Activated naive CD4-positive, alpha-beta T cell treated with anti-CD3 and anti-CD28 coated beads, Interleukin-2, amount 50 U/mL, for 72 hours (primary cell): ENCODE data around the gene CCDC14. TPM values are rescaled to one million over a fixed set of nuclear protein-coding genes. Genes with fewer than 3 reads are reported as not detected.

Experiments
- ATAC-seq, 2 donors: fragments of 150-1000 bp; cut with Tn5 transposase; 2 replicates each; pipeline ENCODE4 v1.10.0; 2021; ENCODE audit warnings: mild to moderate bottlenecking in 2 of 2, moderate library complexity in 2 of 2
- DNase-seq, 2 donors: peaks; one replicate each; pipeline ENCODE4 v3.0.0; 2021 to 2022; ENCODE audit warnings: low spot score in 2 of 2
- H3K27ac Mint-ChIP-seq, 2 donors: one replicate each; pipeline ENCODE4 v1.8.0; 2022; ENCODE audit warnings: mild to moderate bottlenecking in 2 of 2, mixed read lengths in 2 of 2
- H3K36me3 Mint-ChIP-seq, 2 donors: one replicate each; pipeline ENCODE4 v1.8.0; 2022; ENCODE audit warnings: mixed read lengths in 2 of 2
- H3K9me3 Mint-ChIP-seq, 2 donors: one replicate each; pipeline ENCODE4 v1.8.0; 2022; ENCODE audit warnings: mixed read lengths in 2 of 2
- total RNA-seq, 2 donors: library from RNA; stranded (reverse); gene quantifications; one replicate each; pipeline ENCODE4 v1.2.3, GENCODE V29; 2022

CCDC14 gene
- total RNA-seq, 2 donors from 2014 or later = 53.5 to 93.0 TPM

DNA sequence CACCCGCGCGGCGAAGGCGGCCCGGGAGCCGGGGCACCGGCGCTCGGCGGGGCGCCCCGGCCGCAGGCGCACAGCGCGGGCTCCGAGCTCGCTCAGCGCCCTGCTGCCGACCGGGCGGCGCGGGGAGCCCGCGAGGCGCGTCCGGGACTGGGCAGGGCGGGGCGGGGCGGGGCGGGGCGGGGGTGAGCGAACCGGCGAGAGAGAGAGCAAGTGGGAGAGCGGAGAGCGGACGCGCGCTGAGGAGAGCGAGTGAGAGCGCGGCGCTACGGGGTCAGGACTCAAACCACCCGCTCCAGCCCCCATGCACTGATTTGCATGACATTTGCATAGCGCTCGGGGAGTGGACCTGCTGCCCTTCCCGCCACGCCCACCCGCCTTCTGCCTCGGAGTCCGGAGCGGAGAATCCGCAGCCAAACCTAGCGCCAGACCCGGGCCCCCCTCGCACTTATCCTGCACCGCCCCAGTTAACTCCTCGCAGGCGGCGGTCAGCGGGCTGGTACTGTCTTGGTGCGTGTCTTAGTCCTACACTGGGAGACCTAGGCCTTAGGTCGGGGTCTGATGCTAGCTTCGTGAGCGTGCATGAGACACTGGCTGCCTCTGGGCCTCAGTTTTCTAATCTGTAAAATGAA lies 76.7 kb downstream of the CCDC14 start, which contains the start of gene MYLK:
MYLK (minus strand) TSS at position 130 of the 629 bp plus-strand sequence. CDS start 90,491 bp downstream, outside the sequence.
- Mint-ChIP-seq H3K27ac (no peak within 1 kb of the TSS), H3K36me3 (peaks cover 4 to 6% of the 10 kb centered on the region in 2 donors), H3K9me3 (no peaks in the 10 kb centered on the region)
- ATAC-seq (peak; percentile 90 to 97), DNase-seq (peak in 1 of 2 donors; percentile 41)

GRCh38 chr3:123883701-123884202 lies 77.3 kb downstream of the CCDC14 start:
- ATAC-seq (no peak), DNase-seq (no peak)
- Mint-ChIP-seq H3K27ac (no peak overlapping the region), H3K36me3 (peaks cover 0 to 6% of the 10 kb centered on the region in 2 donors), H3K9me3 (no peaks in the 10 kb centered on the region)

DNA sequence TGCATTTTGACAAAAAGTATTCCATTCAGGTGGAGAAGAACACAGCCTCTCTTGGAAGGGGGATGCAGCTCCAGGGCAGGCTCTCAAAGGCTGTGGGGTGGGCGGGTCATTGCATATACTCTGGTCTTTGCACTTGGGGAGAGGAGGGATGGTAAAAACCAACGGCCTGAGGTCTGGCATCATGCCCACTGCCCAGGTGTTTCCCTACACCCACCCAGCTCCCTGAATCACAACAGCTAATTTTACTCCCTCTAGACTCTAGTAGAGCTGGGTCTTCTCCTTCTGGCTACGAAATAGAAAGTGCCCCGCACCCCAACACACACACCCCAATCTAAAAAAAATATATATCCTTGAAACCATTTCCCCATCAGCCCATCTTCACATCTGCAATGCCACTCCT lies 77.9 kb downstream of the CCDC14 start:
- ATAC-seq = no peak
- DNase-seq = no peak
- H3K9me3 Mint-ChIP-seq = no peaks in the 10 kb centered on the region
- no peak overlapping the region for H3K27ac Mint-ChIP-seq
- H3K36me3 Mint-ChIP-seq = peaks cover 0 to 6% of the 10 kb centered on the region in 2 donors

- H3K27ac Mint-ChIP-seq = no peak overlapping the region
- DNase-seq = no peak
- ATAC-seq = no peak
- peaks cover 0 to 6% of the 10 kb centered on the region in 2 donors for H3K36me3 Mint-ChIP-seq
- H3K9me3 Mint-ChIP-seq = no peaks in the 10 kb centered on the region
These were observed 79.3 kb downstream of the CCDC14 start for GRCh38 chr3:123881771-123882170.

DNA sequence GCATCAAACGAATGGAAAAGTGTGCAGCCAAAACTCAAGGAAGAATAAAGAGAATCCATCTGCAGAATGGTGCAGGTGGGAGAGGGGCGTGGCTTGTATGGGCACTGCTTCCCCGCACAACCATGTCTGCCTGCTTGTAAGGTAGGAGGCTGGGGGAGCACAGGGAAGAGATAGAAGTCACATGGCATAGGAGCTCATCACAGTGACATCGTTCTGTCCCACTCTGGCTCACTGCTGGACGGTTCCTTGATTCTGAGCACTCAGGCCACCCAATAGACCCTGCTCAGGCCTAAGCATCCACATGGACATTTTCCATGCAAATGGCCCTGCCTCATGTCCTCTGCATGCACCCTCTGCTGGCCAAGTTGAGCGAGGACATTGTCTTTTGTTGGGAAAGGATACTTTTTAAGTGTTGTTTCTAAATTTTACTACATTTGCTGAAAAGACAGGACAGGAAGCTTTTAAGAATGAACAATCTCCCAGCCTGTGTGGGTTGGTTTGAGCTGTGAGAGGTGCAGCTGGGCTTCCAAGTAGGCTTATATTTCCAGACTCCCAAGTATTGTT lies 79.9 kb downstream of the CCDC14 start:
- ATAC-seq (no peak), DNase-seq (no peak)
- H3K36me3 Mint-ChIP-seq = peaks cover 0 to 6% of the 10 kb centered on the region in 2 donors
- H3K27ac Mint-ChIP-seq = no peak overlapping the region
- no peaks in the 10 kb centered on the region for H3K9me3 Mint-ChIP-seq

DNA sequence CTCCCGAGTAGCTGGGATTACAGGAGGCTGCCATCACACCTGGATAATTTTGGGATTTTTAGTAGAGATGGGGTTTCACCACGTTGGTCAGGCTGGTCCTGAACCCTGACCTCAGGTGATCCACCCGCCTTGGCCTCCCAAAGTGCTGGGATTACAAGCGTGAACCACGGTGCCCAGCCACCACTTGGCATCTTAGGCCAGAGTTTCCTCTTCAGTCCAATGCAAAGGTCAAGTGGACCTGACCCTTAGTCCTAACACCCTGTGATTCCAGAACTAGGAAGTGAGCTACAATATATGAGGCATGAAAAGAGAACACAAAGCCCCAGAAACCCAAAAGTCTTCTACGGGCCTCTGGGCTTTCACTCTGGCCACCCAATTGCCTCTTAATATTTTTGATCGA lies 82.2 kb downstream of the CCDC14 start:
- ATAC-seq (no peak), DNase-seq (no peak)
- Mint-ChIP-seq H3K27ac (no peak overlapping the region), H3K9me3 (no peaks in the 10 kb centered on the region), H3K36me3 (peaks cover 0 to 6% of the 10 kb centered on the region in 2 donors)

GRCh38 chr3:123877965-123878364 lies 83.1 kb downstream of the CCDC14 start:
- H3K27ac Mint-ChIP-seq = no peak overlapping the region
- ATAC-seq = no peak
- H3K36me3 Mint-ChIP-seq = no peaks in the 10 kb centered on the region
- no peaks in the 10 kb centered on the region for H3K9me3 Mint-ChIP-seq
- DNase-seq = no peak

DNA sequence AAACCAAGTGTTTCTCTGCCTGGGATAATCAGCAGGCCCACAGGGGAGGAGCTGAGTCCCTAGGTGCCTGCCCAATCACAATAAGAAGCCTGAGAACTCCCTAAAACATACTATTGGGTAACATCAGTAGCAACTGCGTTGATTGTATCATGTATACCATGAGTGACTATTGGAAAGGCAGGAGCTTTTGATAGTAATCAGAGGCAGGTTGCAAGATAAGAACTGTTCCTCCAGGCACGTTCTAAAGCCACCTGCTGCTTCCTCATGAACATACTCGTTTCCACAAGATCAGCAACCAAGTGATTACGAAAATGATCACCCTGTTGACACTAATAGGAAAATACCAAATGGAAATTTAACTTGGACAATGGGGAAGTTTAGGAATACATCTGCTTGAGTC lies 83.6 kb downstream of the CCDC14 start:
- ATAC-seq (no peak), DNase-seq (no peak)
- Mint-ChIP-seq H3K9me3 (no peaks in the 10 kb centered on the region), H3K36me3 (no peaks in the 10 kb centered on the region), H3K27ac (no peak overlapping the region)

GRCh38 chr3:123876858-123877257 lies 84.2 kb downstream of the CCDC14 start:
- no peaks in the 10 kb centered on the region for H3K36me3 Mint-ChIP-seq
- no peak overlapping the region for H3K27ac Mint-ChIP-seq
- DNase-seq (no peak), ATAC-seq (no peak)
- no peaks in the 10 kb centered on the region for H3K9me3 Mint-ChIP-seq

DNA sequence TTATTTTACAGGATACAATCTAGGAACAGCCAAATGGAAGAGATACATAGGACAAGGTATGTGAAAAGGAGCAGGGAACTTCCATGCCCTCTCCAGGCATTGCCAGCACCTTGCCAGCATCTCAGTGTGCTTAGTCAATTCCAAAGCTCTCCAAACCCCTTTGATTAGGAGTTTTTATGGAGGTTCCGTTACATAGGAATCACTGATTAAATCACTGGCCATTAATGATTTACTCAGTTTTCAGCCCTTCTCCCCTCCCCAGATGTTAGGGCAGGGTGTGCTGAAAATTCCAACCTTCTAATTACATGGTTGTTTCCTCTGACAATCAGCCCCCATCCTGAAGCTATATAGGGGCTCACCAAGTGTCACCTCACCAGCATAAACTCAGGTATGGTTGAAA lies 88.4 kb downstream of the CCDC14 start:
- peaks cover 0 to 4% of the 10 kb centered on the region in 2 donors for H3K9me3 Mint-ChIP-seq
- no peak for ATAC-seq
- no peak for DNase-seq
- H3K27ac Mint-ChIP-seq = no peak overlapping the region
- no peaks in the 10 kb centered on the region for H3K36me3 Mint-ChIP-seq

DNA sequence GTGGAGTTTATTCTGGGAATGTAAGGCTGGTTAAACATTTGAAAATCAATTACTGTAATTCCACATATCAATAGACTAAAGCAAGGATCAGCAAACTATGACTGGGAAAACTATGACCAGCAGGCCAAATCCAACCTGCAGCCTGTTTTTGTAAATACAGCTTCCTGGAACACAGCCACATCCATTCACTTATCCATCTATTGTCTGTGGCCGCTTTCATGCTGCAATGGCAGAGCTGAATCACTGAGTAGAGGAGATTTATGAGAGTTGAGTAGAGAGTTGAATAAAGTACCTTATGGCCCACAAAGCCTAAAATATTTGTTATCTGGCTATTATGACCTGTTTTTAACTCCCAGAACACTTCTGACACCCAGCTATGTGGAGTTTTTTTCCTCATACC lies 89.1 kb downstream of the CCDC14 start:
- Mint-ChIP-seq H3K9me3 (peaks cover 0 to 4% of the 10 kb centered on the region in 2 donors), H3K27ac (no peak overlapping the region), H3K36me3 (no peaks in the 10 kb centered on the region)
- DNase-seq (no peak), ATAC-seq (no peak)

- DNase-seq = no peak
- ATAC-seq = peak in 1 of 2 donors; percentile 73
- Mint-ChIP-seq H3K27ac (no peak overlapping the region), H3K9me3 (peaks cover 0 to 4% of the 10 kb centered on the region in 2 donors), H3K36me3 (no peaks in the 10 kb centered on the region)
These were observed 91.0 kb downstream of the CCDC14 start for GRCh38 chr3:123870033-123870432.

DNA sequence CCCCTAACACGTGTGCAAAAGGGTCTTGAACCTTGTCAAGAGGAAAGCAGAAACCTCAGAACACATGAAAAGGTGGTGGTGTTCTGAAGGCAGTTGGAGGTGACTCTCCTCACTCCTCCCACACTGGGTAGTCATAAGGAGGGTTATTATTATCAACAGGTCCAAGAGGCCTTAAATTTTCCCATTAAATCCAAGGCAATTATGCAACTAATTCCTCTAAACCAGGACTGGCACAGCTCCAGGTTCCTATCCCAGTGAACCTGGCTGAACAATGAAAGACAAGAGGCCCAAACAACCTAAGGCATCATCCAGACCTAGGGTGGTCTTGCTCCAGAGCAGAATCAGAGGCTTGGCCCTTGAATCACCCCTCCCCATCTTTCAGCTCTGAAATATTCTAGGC lies 91.9 kb downstream of the CCDC14 start:
- Mint-ChIP-seq H3K36me3 (no peaks in the 10 kb centered on the region), H3K9me3 (peaks cover 0 to 4% of the 10 kb centered on the region in 2 donors), H3K27ac (peak overlapping the region in 1 of 2 donors; percentile 47)
- ATAC-seq (no peak), DNase-seq (no peak)

GRCh38 chr3:123864706-123865105 lies 96.3 kb downstream of the CCDC14 start:
- ATAC-seq (no peak), DNase-seq (no peak)
- Mint-ChIP-seq H3K27ac (no peak overlapping the region), H3K9me3 (no peaks in the 10 kb centered on the region), H3K36me3 (no peaks in the 10 kb centered on the region)

Other genes with a start within 250 kb of the CCDC14 start
- under 1 TPM; 0.19 to 0.30 TPM for gene MYLK, start 76.9 kb downstream of the CCDC14 start, total RNA-seq
- gene ROPN1, start 30.9 kb upstream of the CCDC14 start, total RNA-seq = not detected
- 10 to 100 TPM in 1 of 2 donors, 1 to 10 TPM in 1; 1.8 to 11.4 TPM for gene KALRN, start 72.1 kb upstream of the CCDC14 start, total RNA-seq